Measurements from ENCODE around the gene SYNGR3.

The SYNGR3 gene

DNA sequence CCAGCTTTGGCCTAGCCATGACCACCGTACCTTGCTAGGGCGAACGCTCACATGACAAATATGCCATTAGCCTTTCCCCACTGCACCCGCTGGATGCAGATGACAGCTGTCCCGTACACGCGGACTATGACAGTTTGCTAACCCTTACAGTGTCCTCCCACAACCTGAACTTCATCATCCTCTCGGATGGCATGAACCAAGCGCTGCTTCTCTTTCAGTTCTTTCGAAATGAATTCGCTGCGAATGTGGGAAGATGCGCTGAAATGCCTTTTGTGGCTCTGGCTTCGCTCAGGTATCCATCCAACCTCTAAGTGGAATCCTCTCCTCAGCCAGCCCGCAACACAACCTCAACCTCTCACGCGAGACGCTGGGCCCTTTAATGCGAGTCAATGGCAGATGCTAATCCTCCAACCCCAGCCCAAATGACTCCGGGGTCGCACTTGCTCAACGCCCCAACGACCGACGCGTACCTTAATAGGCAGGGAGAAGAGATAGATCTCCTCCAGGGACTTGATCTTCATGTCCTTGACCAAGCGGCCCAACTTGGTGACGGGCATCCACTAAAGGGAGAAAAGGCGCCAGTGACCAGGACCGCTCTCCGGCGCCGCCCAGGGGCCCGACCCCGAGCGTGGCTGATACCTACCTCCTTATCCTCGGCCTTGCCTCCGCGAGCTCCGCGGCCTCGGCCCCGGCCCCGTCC is 25.8 kb upstream of the SYNGR3 start:
- peak overlapping the region; percentile 92 to 95 for H3K4me3 Mint-ChIP-seq
- peak in 2 of 3 experiments; percentile 37 to 52 for DNase-seq
- peaks cover 43 to 53% of the 10 kb centered on the region in 2 donors for H3K4me1 Mint-ChIP-seq (ENCODE audit: low read depth in 2 of 2)
- no peaks in the 10 kb centered on the region for H3K9me3 Mint-ChIP-seq
- no peaks in the 10 kb centered on the region for H3K27me3 Mint-ChIP-seq
- H3K36me3 Mint-ChIP-seq (ENCODE audit: insufficient read depth): peaks cover 64% of the 10 kb centered on the region
- peak; percentile 20 for ATAC-seq (replicated peaks)
- H3K27ac Mint-ChIP-seq: peak overlapping the region; percentile 98 to 99

DNA sequence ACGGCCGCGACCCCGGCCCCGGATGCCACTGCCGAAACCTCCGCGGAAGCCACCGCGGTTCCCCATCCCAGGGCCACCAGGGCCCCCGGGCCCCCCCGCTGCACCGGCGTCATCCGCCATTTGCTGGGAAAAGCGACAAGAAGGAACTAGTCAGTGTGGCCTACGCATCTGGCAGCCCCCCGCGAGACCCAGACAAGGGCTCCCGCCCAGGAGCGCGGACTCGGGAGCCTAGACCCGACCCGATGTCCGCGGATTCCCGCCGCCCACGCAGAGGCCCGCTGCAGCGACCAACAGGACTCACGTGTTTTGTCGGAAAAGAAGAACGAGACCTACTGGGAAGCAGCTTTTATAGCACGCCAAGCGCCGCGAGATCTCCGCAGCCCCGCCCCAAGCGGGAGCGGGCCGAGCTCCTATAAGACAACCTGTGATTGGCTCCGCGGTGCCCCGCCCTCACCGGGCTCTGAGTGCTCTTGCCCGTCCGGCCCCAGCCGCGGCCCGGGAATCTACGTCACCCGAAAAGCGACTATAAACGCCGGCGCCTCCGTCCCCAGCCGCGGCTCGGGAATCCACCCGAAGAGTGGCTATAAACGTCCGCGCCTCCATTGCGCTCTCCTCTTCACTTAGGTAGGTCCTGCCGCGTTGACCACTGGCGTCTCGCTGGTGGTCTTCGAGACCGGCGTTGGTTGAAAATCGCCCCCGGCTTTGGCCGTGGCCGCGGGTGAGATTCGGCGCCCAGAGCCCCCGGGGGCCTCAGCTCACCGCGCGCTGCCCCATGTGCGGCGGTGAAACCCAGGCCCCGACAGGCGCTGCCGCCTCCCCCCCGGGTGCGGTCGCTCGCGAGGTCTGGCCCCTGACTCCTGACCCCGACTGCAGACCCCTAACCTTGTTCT is 25.0 kb upstream of the SYNGR3 start, which contains the start of gene RPS2:
TSS of gene RPS2 (minus strand) at position 321 of the 890 bp plus-strand sequence. CDS start at position 120, 201 bp downstream.
- H3K4me3 Mint-ChIP-seq: peak within 1 kb of the TSS; percentile 92 to 95
- no peaks in the 10 kb centered on the region for H3K9me3 Mint-ChIP-seq
- peaks cover 43 to 53% of the 10 kb centered on the region in 2 donors for H3K4me1 Mint-ChIP-seq (ENCODE audit: low read depth in 2 of 2)
- peaks cover 64% of the 10 kb centered on the region for H3K36me3 Mint-ChIP-seq (ENCODE audit: insufficient read depth)
- H3K27me3 Mint-ChIP-seq: no peaks in the 10 kb centered on the region
- peak within 1 kb of the TSS; percentile 98 to 99 for H3K27ac Mint-ChIP-seq
- peak; percentile 94 to 97 (median 94) for DNase-seq
- ATAC-seq (replicated peaks): peak; percentile 90

DNA sequence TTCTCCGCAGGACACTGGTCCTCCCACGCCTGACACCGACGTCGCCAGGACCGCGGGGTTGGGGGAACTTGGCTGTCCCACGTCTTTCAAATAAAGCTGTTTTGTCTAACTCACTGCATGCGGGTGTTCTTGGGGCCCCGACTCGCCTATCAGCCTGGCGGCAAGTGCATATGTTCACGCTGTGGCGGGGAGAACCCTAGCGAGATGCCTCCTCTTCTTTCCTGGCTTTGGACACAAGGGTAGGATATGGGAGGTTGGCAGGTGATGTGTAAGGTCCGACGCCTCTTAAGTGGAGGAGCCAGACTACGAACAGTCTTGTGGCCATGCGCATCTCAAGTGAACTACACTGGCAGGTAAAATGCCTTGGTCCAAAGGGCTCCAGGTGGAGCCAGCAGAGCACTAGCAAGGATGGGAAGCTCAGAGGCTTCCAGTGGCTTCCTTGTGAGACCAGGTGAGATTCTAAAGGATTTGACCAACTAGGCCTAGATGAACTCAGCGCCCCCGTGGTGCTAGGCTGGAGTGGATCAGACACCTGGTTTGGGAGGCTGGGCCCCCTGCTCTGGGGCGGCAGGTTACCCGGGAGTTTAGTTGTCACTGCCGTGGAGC is 24.3 kb upstream of the SYNGR3 start:
- Mint-ChIP-seq H3K9me3 (no peaks in the 10 kb centered on the region), H3K27me3 (no peaks in the 10 kb centered on the region), H3K4me1 (ENCODE audit: low read depth in 2 of 2) (peaks cover 36 to 46% of the 10 kb centered on the region in 2 donors), H3K4me3 (peak overlapping the region; percentile 92 to 95), H3K36me3 (ENCODE audit: insufficient read depth) (peaks cover 58% of the 10 kb centered on the region), H3K27ac (peak overlapping the region; percentile 98 to 99)
- ATAC-seq (replicated peaks): no peak
- DNase-seq: no peak

DNA sequence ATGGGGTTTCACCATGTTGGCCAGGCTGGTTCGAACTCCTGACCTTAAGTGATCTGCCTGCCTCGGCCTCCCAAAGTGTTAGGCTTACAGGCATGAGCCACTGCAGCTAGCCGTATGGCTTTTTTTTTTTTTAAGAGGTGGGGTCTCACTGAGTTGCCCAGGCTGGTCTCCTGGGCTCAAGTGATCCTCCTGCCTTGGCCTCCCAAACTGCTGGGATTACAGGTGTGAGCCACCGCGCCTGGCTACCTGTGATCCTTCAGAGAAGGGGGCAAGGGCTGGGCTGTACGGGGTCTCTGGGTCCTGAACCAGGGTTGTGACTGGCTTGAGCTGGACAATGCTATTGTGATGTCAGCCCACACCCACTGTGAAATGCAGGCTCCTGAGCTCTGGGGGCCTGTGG is 23.3 kb upstream of the SYNGR3 start, which contains the start of gene RNF151:
TSS of gene RNF151 (plus strand) at position 397 of the 400 bp plus-strand sequence. CDS start 26 bp downstream, outside the sequence.
- peak within 1 kb of the TSS; percentile 98 to 99 for H3K27ac Mint-ChIP-seq
- H3K4me1 Mint-ChIP-seq (ENCODE audit: low read depth in 2 of 2): peaks cover 34 to 44% of the 10 kb centered on the region in 2 donors
- H3K27me3 Mint-ChIP-seq: no peaks in the 10 kb centered on the region
- H3K36me3 Mint-ChIP-seq (ENCODE audit: insufficient read depth): peaks cover 51% of the 10 kb centered on the region
- no peaks in the 10 kb centered on the region for H3K9me3 Mint-ChIP-seq
- H3K4me3 Mint-ChIP-seq: peak within 1 kb of the TSS; percentile 92 to 95
- no peak for ATAC-seq (replicated peaks)
- DNase-seq: no peak

DNA sequence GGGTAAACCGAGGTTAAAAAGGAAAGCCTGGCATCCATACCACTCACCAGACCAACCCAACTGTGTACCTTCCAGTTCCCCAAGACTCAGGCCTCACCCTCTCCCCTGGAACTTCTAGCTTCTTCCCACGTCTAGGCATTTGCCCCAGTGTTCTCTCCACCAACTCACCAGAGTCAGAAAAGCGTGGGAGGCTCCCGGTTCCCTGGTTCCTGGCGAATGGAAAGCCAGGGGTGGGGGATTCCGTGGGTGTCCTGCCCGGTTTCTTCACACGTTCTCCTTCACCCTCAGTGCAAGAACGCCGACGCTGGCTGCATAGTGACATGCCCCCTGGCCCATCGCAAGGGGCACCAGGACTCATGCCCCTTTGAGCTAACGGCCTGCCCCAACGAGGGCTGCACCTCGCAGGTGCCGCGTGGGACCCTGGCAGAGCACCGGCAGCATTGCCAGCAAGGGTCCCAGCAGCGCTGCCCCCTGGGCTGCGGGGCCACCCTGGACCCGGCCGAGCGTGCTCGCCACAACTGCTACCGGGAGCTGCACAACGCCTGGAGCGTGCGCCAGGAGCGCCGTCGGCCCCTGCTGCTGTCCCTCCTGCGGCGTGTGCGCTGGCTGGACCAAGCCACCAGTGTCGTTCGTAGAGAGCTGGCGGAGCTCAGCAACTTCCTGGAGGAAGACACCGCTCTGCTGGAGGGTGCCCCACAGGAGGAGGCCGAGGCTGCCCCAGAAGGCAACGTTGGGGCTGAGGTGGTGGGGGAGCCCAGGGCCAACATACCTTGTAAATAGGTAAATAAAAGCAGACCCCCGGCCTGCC is 21.4 kb upstream of the SYNGR3 start:
- Mint-ChIP-seq H3K36me3 (ENCODE audit: insufficient read depth) (peaks cover 38% of the 10 kb centered on the region), H3K27ac (no peak overlapping the region), H3K27me3 (no peaks in the 10 kb centered on the region), H3K9me3 (no peaks in the 10 kb centered on the region), H3K4me1 (ENCODE audit: low read depth in 2 of 2) (peaks cover 39 to 40% of the 10 kb centered on the region in 2 donors), H3K4me3 (peak overlapping the region in 1 of 2 donors; percentile 17)
- ATAC-seq (replicated peaks) (no peak), DNase-seq (no peak)

DNA sequence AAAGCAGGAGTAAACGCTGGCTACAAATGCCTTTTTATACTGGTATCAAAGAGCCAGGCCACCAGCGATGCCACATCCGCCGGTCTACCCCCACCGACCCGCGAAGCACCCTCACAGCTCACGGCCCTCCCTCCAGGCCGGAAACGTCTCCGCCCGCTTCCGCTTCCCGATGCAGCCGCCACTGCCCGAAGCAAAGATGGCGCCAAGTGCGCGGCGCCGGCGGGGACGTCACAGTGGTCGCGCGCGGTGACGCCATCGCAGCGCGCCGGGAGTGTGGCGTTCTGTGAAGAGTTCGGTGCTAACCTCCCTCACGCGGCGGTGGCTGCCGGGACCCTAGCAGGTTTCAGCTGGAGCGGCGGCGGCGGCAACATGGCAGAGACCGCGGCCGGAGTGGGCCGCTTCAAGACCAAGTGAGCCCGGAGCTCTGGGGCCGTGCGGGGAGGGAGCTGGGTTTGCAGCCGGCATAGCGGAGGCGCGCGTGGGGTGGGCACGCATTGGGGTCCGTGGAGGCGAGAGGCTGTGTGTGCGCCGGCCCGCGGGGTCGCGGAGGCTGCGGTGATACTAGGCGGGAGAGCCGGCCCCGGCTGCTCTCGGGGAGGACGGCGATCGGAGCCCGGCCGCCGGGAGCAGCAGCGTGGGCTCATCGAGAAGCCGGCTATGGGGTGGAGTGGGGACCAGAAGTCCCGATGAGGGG is 17.8 kb upstream of the SYNGR3 start, which contains the start of gene TBL3:
TSS of gene TBL3 (plus strand) at position 258 of the 694 bp plus-strand sequence. CDS start at position 370, 112 bp downstream.
- H3K27ac Mint-ChIP-seq: peak within 1 kb of the TSS; percentile 98
- DNase-seq: peak; percentile 95 to 98 (median 98)
- peaks cover 19 to 20% of the 10 kb centered on the region in 2 donors for H3K4me1 Mint-ChIP-seq (ENCODE audit: low read depth in 2 of 2)
- peaks cover 21% of the 10 kb centered on the region for H3K36me3 Mint-ChIP-seq (ENCODE audit: insufficient read depth)
- no peaks in the 10 kb centered on the region for H3K27me3 Mint-ChIP-seq
- peak within 1 kb of the TSS; percentile 98 for H3K4me3 Mint-ChIP-seq
- ATAC-seq (replicated peaks): peak; percentile 98
- no peaks in the 10 kb centered on the region for H3K9me3 Mint-ChIP-seq

DNA sequence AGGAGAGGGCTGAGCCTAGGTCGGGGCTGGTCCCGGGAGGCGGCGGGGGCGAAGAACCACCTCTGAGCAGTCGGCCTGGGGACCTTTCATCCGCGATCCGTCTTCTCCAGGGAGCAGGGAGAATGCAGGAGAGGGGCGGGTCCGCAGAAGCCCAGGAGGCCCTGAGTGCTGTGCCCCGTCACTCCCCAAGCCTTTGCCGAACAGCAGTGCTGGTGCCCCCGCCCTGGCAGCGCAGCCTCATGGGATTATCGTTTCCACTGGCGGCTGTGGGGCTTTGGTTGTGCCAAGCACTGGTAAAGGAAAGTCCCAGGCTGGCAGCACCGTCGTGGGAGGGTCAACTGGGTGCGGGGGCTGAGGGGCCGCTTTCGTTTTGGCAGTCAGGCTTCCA is 17.3 kb upstream of the SYNGR3 start:
- peak overlapping the region; percentile 98 for H3K27ac Mint-ChIP-seq
- no peak for DNase-seq
- no peak for ATAC-seq (replicated peaks)
- peaks cover 26% of the 10 kb centered on the region for H3K36me3 Mint-ChIP-seq (ENCODE audit: insufficient read depth)
- H3K9me3 Mint-ChIP-seq: no peaks in the 10 kb centered on the region
- H3K4me3 Mint-ChIP-seq: peak overlapping the region; percentile 98
- peaks cover 19 to 20% of the 10 kb centered on the region in 2 donors for H3K4me1 Mint-ChIP-seq (ENCODE audit: low read depth in 2 of 2)
- no peaks in the 10 kb centered on the region for H3K27me3 Mint-ChIP-seq

DNA sequence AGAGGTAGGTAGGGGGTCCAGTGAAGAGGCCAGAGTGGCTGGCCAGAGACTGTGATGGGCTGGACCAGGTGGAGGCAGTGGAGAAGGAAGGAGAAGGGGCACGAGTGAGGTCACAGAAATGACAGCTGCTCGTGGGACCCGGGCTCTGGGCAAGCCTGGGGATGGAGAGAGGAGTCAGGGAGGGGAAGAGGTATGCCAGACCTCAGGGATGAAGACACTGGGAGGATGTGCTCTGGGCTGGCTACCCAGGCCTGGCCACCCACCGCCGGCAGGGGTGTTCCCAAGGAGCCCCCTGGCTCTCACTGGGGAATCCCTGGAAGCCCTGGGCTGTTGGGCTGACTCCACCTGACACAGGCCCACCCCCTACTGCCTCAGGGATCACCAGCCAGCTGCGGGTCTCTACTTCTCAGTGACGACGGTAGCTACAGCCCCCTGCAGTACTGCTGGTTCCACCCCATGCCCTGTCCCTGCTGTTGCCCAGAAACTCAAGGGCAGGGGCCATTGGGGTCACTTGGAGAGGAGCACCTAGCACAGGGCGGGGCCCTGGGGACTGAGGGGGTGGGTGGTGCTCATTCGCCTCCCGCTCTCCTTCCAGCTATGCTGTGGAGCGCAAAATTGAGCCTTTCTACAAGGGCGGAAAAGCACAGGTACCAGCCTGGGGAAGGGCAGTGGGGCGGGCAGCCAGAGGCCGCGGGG is 16.2 kb upstream of the SYNGR3 start:
- peaks cover 28% of the 10 kb centered on the region for H3K36me3 Mint-ChIP-seq (ENCODE audit: insufficient read depth)

DNA sequence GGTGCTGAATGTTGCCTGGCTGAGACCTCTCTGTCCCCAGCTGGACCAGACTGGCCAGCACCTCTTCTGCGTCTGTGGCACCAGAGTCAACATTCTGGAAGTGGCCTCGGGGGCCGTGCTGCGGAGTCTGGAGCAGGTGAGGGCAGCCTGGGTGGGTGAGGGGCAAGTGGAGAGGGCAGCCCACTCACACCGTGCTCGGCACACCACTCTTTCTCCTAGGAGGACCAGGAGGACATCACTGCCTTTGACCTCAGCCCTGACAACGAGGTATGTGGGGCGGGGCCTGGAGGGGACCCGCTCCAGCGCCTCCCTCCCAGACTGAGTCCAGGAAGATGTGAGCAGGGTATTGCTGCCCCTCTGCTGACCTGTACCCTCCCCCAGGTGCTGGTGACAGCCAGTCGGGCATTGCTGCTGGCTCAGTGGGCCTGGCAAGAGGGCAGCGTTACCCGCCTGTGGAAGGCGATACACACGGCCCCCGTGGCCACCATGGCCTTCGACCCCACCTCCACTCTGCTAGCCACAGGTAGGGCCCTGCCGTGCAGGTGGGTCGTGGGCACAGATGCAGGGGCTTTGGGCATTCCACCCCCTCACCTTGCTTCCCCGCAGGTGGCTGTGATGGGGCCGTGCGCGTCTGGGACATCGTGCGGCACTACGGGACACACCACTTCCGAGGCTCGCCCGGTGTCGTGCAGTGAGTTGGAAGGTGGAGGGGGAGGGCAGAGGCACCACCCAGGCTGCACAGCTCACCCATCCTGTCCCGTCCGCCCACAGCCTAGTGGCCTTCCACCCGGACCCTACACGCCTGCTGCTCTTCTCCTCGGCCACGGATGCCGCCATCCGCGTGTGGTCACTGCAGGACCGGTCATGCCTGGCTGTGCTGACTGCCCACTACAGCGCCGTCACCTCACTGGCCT is 15.4 kb upstream of the SYNGR3 start:
- H3K27ac Mint-ChIP-seq: no peak overlapping the region
- ATAC-seq (replicated peaks): no peak
- H3K36me3 Mint-ChIP-seq (ENCODE audit: insufficient read depth): peaks cover 29% of the 10 kb centered on the region

More for the DNA sequence above, 16.2 kb upstream of the SYNGR3 start:
- DNase-seq (no peak), ATAC-seq (replicated peaks) (no peak)
- Mint-ChIP-seq H3K4me3 (peak overlapping the region; percentile 4 to 98), H3K27ac (peak overlapping the region in 1 of 2 donors; percentile 98), H3K9me3 (no peaks in the 10 kb centered on the region), H3K27me3 (no peaks in the 10 kb centered on the region), H3K4me1 (ENCODE audit: low read depth in 2 of 2) (peaks cover 19 to 20% of the 10 kb centered on the region in 2 donors)

DNA sequence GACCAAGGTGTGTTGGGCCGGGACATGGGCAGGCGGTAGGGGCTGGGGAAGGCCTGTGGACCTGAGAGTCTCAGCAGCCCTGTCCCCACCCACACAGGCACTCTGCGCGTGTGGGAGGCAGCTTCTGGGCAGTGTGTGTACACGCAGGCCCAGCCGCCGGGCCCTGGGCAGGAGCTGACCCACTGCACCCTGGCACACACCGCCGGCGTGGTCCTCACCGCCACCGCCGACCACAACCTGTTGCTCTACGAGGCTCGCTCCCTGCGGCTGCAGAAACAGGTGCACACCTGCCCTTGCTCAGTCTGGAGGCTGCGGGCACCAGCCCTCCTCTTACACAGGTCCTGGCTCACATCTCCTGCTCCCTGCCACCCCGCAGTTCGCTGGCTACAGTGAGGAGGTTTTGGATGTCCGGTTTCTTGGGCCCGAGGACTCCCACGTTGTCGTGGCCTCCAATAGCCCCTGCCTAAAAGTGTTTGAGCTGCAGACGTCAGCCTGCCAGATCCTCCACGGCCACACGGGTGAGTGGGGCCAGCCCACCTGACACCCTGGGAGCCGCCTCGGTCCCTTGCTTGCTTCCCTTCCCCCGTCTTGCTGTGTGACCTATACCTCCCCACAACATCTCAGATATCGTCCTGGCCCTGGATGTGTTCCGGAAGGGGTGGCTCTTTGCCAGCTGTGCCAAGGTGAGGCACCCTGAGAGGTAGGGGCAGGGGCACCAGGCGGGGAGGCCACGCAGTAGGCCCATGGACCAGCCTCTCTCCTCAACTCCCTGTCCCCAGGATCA is 14.1 kb upstream of the SYNGR3 start:
- no peaks in the 10 kb centered on the region for H3K9me3 Mint-ChIP-seq
- peaks cover 0 to 7% of the 10 kb centered on the region in 2 donors for H3K27me3 Mint-ChIP-seq
- peaks cover 19 to 20% of the 10 kb centered on the region in 2 donors for H3K4me1 Mint-ChIP-seq (ENCODE audit: low read depth in 2 of 2)
- H3K27ac Mint-ChIP-seq: no peak overlapping the region
- peaks cover 30% of the 10 kb centered on the region for H3K36me3 Mint-ChIP-seq (ENCODE audit: insufficient read depth)
- no peak for ATAC-seq (replicated peaks)
- H3K4me3 Mint-ChIP-seq: no peak overlapping the region
- DNase-seq: no peak

More for the DNA sequence above, 15.4 kb upstream of the SYNGR3 start:
- peak overlapping the region; percentile 23 to 40 for H3K4me3 Mint-ChIP-seq
- H3K27me3 Mint-ChIP-seq: no peaks in the 10 kb centered on the region
- peaks cover 19 to 20% of the 10 kb centered on the region in 2 donors for H3K4me1 Mint-ChIP-seq (ENCODE audit: low read depth in 2 of 2)
- no peaks in the 10 kb centered on the region for H3K9me3 Mint-ChIP-seq
- no peak for DNase-seq

Measured in effector memory CD8-positive, alpha-beta T cell (primary cell).